Right atrium auricular region (tissue), 2 donors: Measurements from ENCODE around the gene CADM2. TPM values are rescaled to one million over a fixed set of nuclear protein-coding genes. Genes with fewer than 3 reads are reported as not detected.

Experiments
- DNase-seq: peaks from one replicate; pipeline ENCODE4 v3.0.0-alpha.2; 2019; ENCODE audit warnings: low spot score
- H3K27ac ChIP-seq, 2 donors: fragments of 200-600 bp; sonication (generic); 1 replicate in 1 of 2; 2 replicates in 1 of 2; pipeline ENCODE4 v1.5.1; 2016 to 2019
- H3K27me3 ChIP-seq, 2 donors: fragments of 200-600 bp; sonication (generic); one replicate each; pipeline versions ENCODE4 v1.5.1 to v1.6.0; 2017 to 2019
- H3K36me3 ChIP-seq: fragments of 200-600 bp; sonication (generic); one replicate; pipeline ENCODE4 v1.5.1; 2016
- H3K4me1 ChIP-seq, 2 donors: fragments of 200-600 bp; sonication (generic); one replicate each; pipeline versions ENCODE4 v1.5.1 to v1.6.0; 2017 to 2019
- H3K4me3 ChIP-seq, 2 donors: fragments of 200-600 bp; sonication (generic); 1 replicate in 1 of 2; 2 replicates in 1 of 2; pipeline ENCODE4 v1.5.1; 2017 to 2019; ENCODE audit warnings: mild to moderate bottlenecking in 1 of 2, moderate library complexity in 1 of 2
- H3K9me3 ChIP-seq, 2 donors: fragments of 200-600 bp; sonication (generic); one replicate each; pipeline ENCODE4 v1.5.1; 2019
- CTCF ChIP-seq, 2 donors: fragments of 200-600 bp; sonication (generic); IDR thresholded peaks; one replicate each; pipeline ENCODE4 v1.5.1; 2019; ENCODE audit warnings: antibody characterized with exemption in 2 of 2
- total RNA-seq, 2 donors: library from RNA; depleted of rRNA; stranded (reverse); fragments of >200 nt; gene quantifications; one replicate each; pipeline ENCODE4 v1.1.0, GENCODE V29; 2016

Gene CADM2
- total RNA-seq, 2 donors from 2014 or later = 6.5 to 9.5 TPM

- no peak for DNase-seq
- Histone ChIP-seq H3K4me3 (no peak overlapping the region), H3K36me3 (no peaks in the 10 kb centered on the region), H3K27me3 (no peaks in the 10 kb centered on the region), H3K27ac (no peak overlapping the region), H3K9me3 (no peaks in the 10 kb centered on the region), H3K4me1 (no peaks in the 10 kb centered on the region)
- TF ChIP-seq CTCF (IDR thresholded peaks at IDR 0.05) = no peak
These were observed 435.6 kb downstream of the CADM2 start for GRCh38 chr3:85394424-85394823.

- Histone ChIP-seq H3K27me3 (no peaks in the 10 kb centered on the region), H3K4me1 (no peaks in the 10 kb centered on the region), H3K4me3 (no peak overlapping the region), H3K27ac (no peak overlapping the region), H3K9me3 (no peaks in the 10 kb centered on the region), H3K36me3 (no peaks in the 10 kb centered on the region)
- DNase-seq = no peak
- TF ChIP-seq CTCF (IDR thresholded peaks at IDR 0.05) = no peak
These were observed 438.6 kb downstream of the CADM2 start for GRCh38 chr3:85397434-85397833.

GRCh38 chr3:85426121-85426520 lies 467.3 kb downstream of the CADM2 start:
- Histone ChIP-seq H3K9me3 (no peaks in the 10 kb centered on the region), H3K4me3 (no peak overlapping the region), H3K27ac (no peak overlapping the region), H3K4me1 (no peaks in the 10 kb centered on the region), H3K36me3 (no peaks in the 10 kb centered on the region), H3K27me3 (no peaks in the 10 kb centered on the region)
- no peak for TF ChIP-seq CTCF (IDR thresholded peaks at IDR 0.05)
- no peak for DNase-seq

- Histone ChIP-seq H3K36me3 (no peaks in the 10 kb centered on the region), H3K27me3 (no peaks in the 10 kb centered on the region), H3K4me1 (no peaks in the 10 kb centered on the region), H3K9me3 (no peaks in the 10 kb centered on the region), H3K4me3 (no peak overlapping the region), H3K27ac (no peak overlapping the region)
- TF ChIP-seq CTCF (IDR thresholded peaks at IDR 0.05) = no peak
- DNase-seq = no peak
These were observed 468.7 kb downstream of the CADM2 start for GRCh38 chr3:85427467-85427866.

GRCh38 chr3:85432081-85432480 lies 473.3 kb downstream of the CADM2 start:
- no peaks in the 10 kb centered on the region for H3K36me3 ChIP-seq
- H3K27ac ChIP-seq = no peak overlapping the region
- H3K27me3 ChIP-seq = no peaks in the 10 kb centered on the region
- TF ChIP-seq CTCF (IDR thresholded peaks at IDR 0.05) = no peak
- no peaks in the 10 kb centered on the region for H3K4me1 ChIP-seq
- H3K4me3 ChIP-seq = no peak overlapping the region
- DNase-seq = no peak
- H3K9me3 ChIP-seq = no peaks in the 10 kb centered on the region

- no peaks in the 10 kb centered on the region for H3K36me3 ChIP-seq
- no peak for DNase-seq
- no peak overlapping the region for H3K27ac ChIP-seq
- TF ChIP-seq CTCF (IDR thresholded peaks at IDR 0.05) = no peak
- H3K4me1 ChIP-seq = no peaks in the 10 kb centered on the region
- H3K4me3 ChIP-seq = no peak overlapping the region
- no peaks in the 10 kb centered on the region for H3K27me3 ChIP-seq
- H3K9me3 ChIP-seq = no peaks in the 10 kb centered on the region
These were observed 474.5 kb downstream of the CADM2 start for GRCh38 chr3:85433319-85433718.
